Heart left ventricle (tissue), 16 donors: ENCODE measurements around the gene SLC25A19. TPM values are rescaled to one million over a fixed set of nuclear protein-coding genes. Genes with fewer than 3 reads are reported as not detected.

Experiments used
- ATAC-seq, 4 donors: fragments of 200-7000 bp; cut with Tn5 transposase; one replicate each; pipeline ENCODE4 v1.9.1; 2020 to 2022; ENCODE audit warnings: moderate library complexity in 4 of 4, mild to moderate bottlenecking in 3 of 4, moderate number of reproducible peaks in 1 of 4
- DNase-seq, 5 donors: peaks; one replicate each; pipeline ENCODE4 v3.0.0-alpha.2; 2020
- H3K27ac ChIP-seq, 12 donors: fragments of 200-600 bp; sonication (generic) in 4 of 12; one replicate each; pipeline versions ENCODE4 v1.5.0 to v1.8.0; 2016 to 2022; ENCODE audit warnings: mild to moderate bottlenecking in 2 of 12
- H3K27me3 ChIP-seq, 9 donors: fragments of 200-600 bp; sonication (generic) in 2 of 9; one replicate each; pipeline versions ENCODE4 v1.5.1 to v1.8.0; 2016 to 2022; ENCODE audit warnings: mild to moderate bottlenecking in 3 of 9
- H3K36me3 ChIP-seq, 9 donors: fragments of 200-600 bp; sonication (generic) in 2 of 9; one replicate each; pipeline versions ENCODE4 v1.5.0 to v1.8.0; 2018 to 2022; ENCODE audit warnings: mild to moderate bottlenecking in 2 of 9
- H3K4me1 ChIP-seq, 12 donors: fragments of 200-600 bp; sonication (generic) in 4 of 12; one replicate each; pipeline versions ENCODE4 v1.5.0 to v1.8.0; 2016 to 2022; ENCODE audit warnings: mild to moderate bottlenecking in 3 of 12
- H3K4me3 ChIP-seq, 12 donors: fragments of 200-600 bp; sonication (generic) in 4 of 12; one replicate each; pipeline versions ENCODE4 v1.5.0 to v1.8.0; 2017 to 2022; ENCODE audit warnings: mild to moderate bottlenecking in 9 of 12, moderate library complexity in 4 of 12
- H3K9me3 ChIP-seq, 12 donors: fragments of 200-600 bp; sonication (generic) in 4 of 12; one replicate each; pipeline versions ENCODE4 v1.5.0 to v1.8.0; 2016 to 2022; ENCODE audit warnings: mild to moderate bottlenecking in 1 of 12
- CTCF ChIP-seq, 12 donors: fragments of 200-600 bp; sonication (generic) in 4 of 12; IDR thresholded peaks; one replicate each; pipeline versions ENCODE4 v1.5.0 to v1.8.0; 2018 to 2022; ENCODE audit warnings: antibody characterized with exemption in 12 of 12, mild to moderate bottlenecking in 5 of 12
- POLR2A ChIP-seq, 2 donors: fragments of 450-650 bp; IDR thresholded peaks; one replicate each; pipeline ENCODE4 v1.6.1; 2017; ENCODE audit warnings: antibody characterized with exemption in 2 of 2, mild to moderate bottlenecking in 2 of 2, moderate library complexity in 2 of 2
- WGBS, 4 donors: extraction: QIAGEN DNeasy Blood & Tissue Kit in 2 of 4; methylation state at CpG; one replicate each; pipeline versions ENCODE4 v1.1.5 to v1.1.7; 2013 to 2018; 5-methylcytosine and 5-hydroxymethylcytosine counted together
- intact Hi-C, 10 donors: fragments of 100-400 bp; cut with DNase I; formaldehyde crosslinking; loops; one replicate each; pipeline versions ENCODE4 v1.11.1 to v1.14.2; 2022
- long read RNA-seq, 3 donors: library from polyadenylated mRNA; unstranded; transcript quantifications; one replicate each; pipeline ENCODE4 v2.0.0, GENCODE V29; 2020 to 2021
- polyA plus RNA-seq, 2 donors: library from polyadenylated mRNA; stranded (reverse); fragments of 200-250 nt; gene quantifications; one replicate each; pipeline ENCODE4 v1.2.3, GENCODE V29; 2013
- total RNA-seq, 9 donors: library from RNA; depleted of rRNA in 2 of 9; stranded (reverse); fragments of >200 nt in 2 of 9; fragmentation: NEBNext Ultra II Directional in 3 of 9; extraction: Animal tissue kit (Norgen Biotek cat#: 25700) in 3 of 9; gene quantifications; one replicate each; pipeline versions ENCODE4 v1.1.0 to v1.2.4, GENCODE V29; 2016 to 2023
- donor health status: ischemic (EF 13 %, LVEDD 7.1; RV severe dilation, severe dysfunction).
- donor health status: healthy with polysubstance abuse.
- donor health status: DM: no; HTN: yes; CAD: no.
- donor health status: DM: no; HTN: no; CAD: no.
- donor health status: ischemic (EF 25% LVEDD 6.9; RV normal size, moderate dysfunction).
- donor health status: ischemic (EF 25% LVEDD 5.7; RV mildly dilated, moderate dysfunction).
- donor health status: healthy.
- donor health status: DM: yes; HTN: yes; CAD: no.
- donor health status: ischemic (EF 35%, LVEDD 5.7; RV mildly dilated, moderate dysfunction).
- donor health status: nonischemic (EF 11% LVEDD 7.7; RV severe dilation, severe dysfunction).
- donor health status: DM: yes; HTN: yes; CAD: no.
- donor health status: PGD.
- donor health status: ischemic (EF 29% LVEDD 5.4; RV normal size, mild dysfunction).
- donor health status: nonischemic (EF 23%, LVEDD 6.1; RV moderate dilation, normal function).

Gene SLC25A19
- 10 to 100 TPM in 6 of 9 donors, 1 to 10 TPM in 3; 7.0 to 27.9 (median 11.7) TPM for total RNA-seq
- 10 to 100 TPM; 15.9 to 23.3 TPM for polyA plus RNA-seq
- long read RNA-seq, donor 1, partial matches to known transcripts: 2 of 11 reads
- long read RNA-seq, donor 1, other reads (novel, unspliced or antisense): 4 of 11 reads
- long read RNA-seq, donor 2, transcript SLC25A19-210 (8 exons, 1,554 nt): major isoform, 10 of 35 reads
- long read RNA-seq, donor 2, transcript SLC25A19-204 (8 exons, 1,587 nt): major isoform, 10 of 35 reads
- long read RNA-seq, donor 2, partial matches to known transcripts: 2 of 35 reads
- long read RNA-seq, donor 2, other reads (novel, unspliced or antisense): 10 of 35 reads
- long read RNA-seq, donor 3, partial matches to known transcripts: 0 of 10 reads
- long read RNA-seq, donor 3, other reads (novel, unspliced or antisense): 6 of 10 reads

GRCh38 chr17:75289115-75289831 is at the start of gene SLC25A19:
TSS of gene SLC25A19 (minus strand) at chr17:75289433. CDS start at chr17:75286764, 2,669 bp downstream.
- TF ChIP-seq CTCF (IDR thresholded peaks at IDR 0.05) (peak in 5 of 12 donors; percentile 13 to 42 (median 30)), POLR2A (IDR thresholded peaks at IDR 0.05) (peak; percentile 75 to 99)
- DNase-seq: peak; percentile 98 to 99 (median 99)
- no peaks in the 10 kb centered on the region for H3K27me3 ChIP-seq
- ATAC-seq: peak; percentile 99 to 100 (median 99)
- H3K27ac ChIP-seq: peak within 1 kb of the TSS; percentile 72 to 95 (median 89)
- peaks cover 0 to 43% (median 4%) of the 10 kb centered on the region in 12 donors for H3K4me1 ChIP-seq
- 0 to 2% (median 0%) methylated on average over 30 to 65 of the region's 65 CpGs for WGBS, 4 donors
- peak within 1 kb of the TSS; percentile 57 to 96 (median 78) for H3K4me3 ChIP-seq
- no peaks in the 10 kb centered on the region for H3K9me3 ChIP-seq
- peaks cover 0 to 20% (median 11%) of the 10 kb centered on the region in 9 donors for H3K36me3 ChIP-seq
- intact Hi-C loops: loop anchor here in 3 of 10 donors (1.0 to 10.0 kb wide), 3 partner anchors 115 to 226 kb away; partner anchors contain the start of genes CASKIN2 (in 1 of the 3), GRB2 (in 1 of the 3) and TSEN54 (in 1 of the 3)

- TF ChIP-seq POLR2A (IDR thresholded peaks at IDR 0.05) (no peak), CTCF (IDR thresholded peaks at IDR 0.05) (no peak)
Observed at GRCh38 chr17:75338335-75338734, 49.1 kb upstream of the SLC25A19 start.

GRCh38 chr17:75335315-75335714 is 46.1 kb upstream of the SLC25A19 start:
- 69 to 87% (median 78%) methylated on average over 3 of the region's 3 CpGs for WGBS, 4 donors
- Histone ChIP-seq H3K4me1 (peaks cover 0 to 84% (median 10%) of the 10 kb centered on the region in 12 donors), H3K27ac (no peak overlapping the region), H3K36me3 (peaks cover 0 to 22% (median 3%) of the 10 kb centered on the region in 9 donors), H3K4me3 (no peak overlapping the region), H3K27me3 (no peaks in the 10 kb centered on the region), H3K9me3 (no peaks in the 10 kb centered on the region)
- DNase-seq (no peak), ATAC-seq (no peak)
- intact Hi-C loops: loop anchor here in 1 of 10 donors (10.0 kb wide), 1 partner anchor 61 kb away; the partner anchor contains the start of gene MIF4GD
- TF ChIP-seq POLR2A (IDR thresholded peaks at IDR 0.05) (no peak), CTCF (IDR thresholded peaks at IDR 0.05) (no peak)

More at GRCh38 chr17:75338335-75338734, 49.1 kb upstream of the SLC25A19 start:
- peak in 2 of 4 donors; percentile 36 to 42 for ATAC-seq
- Histone ChIP-seq H3K27me3 (no peaks in the 10 kb centered on the region), H3K9me3 (no peaks in the 10 kb centered on the region), H3K27ac (peak overlapping the region in 7 of 12 donors; percentile 3 to 85 (median 35)), H3K4me3 (peak overlapping the region in 2 of 12 donors; percentile 2 to 9), H3K36me3 (peaks cover 0 to 6% (median 0%) of the 10 kb centered on the region in 9 donors), H3K4me1 (peaks cover 0 to 88% (median 17%) of the 10 kb centered on the region in 12 donors)
- no peak for DNase-seq
- WGBS, 4 donors: 46 to 61% (median 56%) methylated on average over 6 of the region's 6 CpGs
- intact Hi-C loops: loop anchor here in 1 of 10 donors (10.0 kb wide), 1 partner anchor 64 kb away; the partner anchor contains the start of gene MIF4GD
